Measurements from ENCODE around the gene CCDC80. TPM values are rescaled to one million over a fixed set of nuclear protein-coding genes. Genes with fewer than 3 reads are reported as not detected.

The CCDC80 gene
- total and polyA plus RNA-seq, 2 experiments from 2014 or later: 27.1 to 83.5 TPM

DNA sequence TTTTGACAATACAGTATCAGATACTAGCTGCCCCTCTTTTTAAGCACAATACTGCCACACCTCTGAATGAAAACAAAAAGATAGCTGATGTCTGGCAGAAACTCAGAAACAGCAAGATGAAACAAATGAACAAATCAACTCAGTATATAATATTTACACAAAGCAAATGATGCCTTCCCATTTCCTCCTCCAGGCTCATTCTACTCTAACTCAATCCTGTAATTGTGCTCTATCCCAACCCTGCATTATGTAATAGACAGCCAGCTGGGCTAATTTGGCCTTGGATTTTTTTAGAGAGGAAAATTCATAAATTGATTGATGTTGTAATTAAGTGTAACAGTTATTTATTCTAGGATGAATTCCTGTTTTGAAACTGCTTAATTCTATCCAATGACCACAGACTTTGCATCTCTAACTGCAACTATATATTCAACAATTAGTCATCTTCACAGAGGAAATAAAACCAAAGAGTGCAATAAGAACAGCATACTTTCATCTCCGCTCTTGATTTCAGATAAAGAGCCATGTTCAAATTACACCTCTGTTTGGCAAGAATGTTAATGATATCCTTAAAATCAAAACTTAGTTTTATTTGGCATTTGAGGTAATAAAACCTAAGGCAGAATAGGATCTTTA lies 85.3 kb downstream of the CCDC80 start:
- H3K4me2 ChIP-seq: no peak overlapping the region
- 97% methylated on average over 1 of the region's 1 CpG for WGBS (ENCODE audit: low lambda C conversion rate, missing lambda C conversion rate)
- DNase-seq (ENCODE audit: low spot score): no peak
- H4K20me1 ChIP-seq (ENCODE audit: insufficient read depth, poor library complexity, severe bottlenecking): peaks cover 6% of the 10 kb centered on the region
- no peaks in the 10 kb centered on the region for H3K27me3 ChIP-seq
- no peaks in the 10 kb centered on the region for H3K36me3 ChIP-seq (replicated peaks; ENCODE audit: insufficient read depth, low read depth)
- no peaks in the 10 kb centered on the region for H3K9me3 ChIP-seq (ENCODE audit: low read depth)
- H3K27ac ChIP-seq: no peak overlapping the region
- no peak for TF ChIP-seq EZH2phosphoT487 (IDR thresholded peaks at IDR 0.05; ENCODE audit: low read depth, severe bottlenecking, unreplicated experiment)
- TF ChIP-seq EZH2 (IDR thresholded peaks at IDR 0.05; ENCODE audit: borderline replicate concordance): no peak
- no peak for TF ChIP-seq CTCF (IDR thresholded peaks at IDR 0.05; ENCODE audit: poor library complexity)
- H3K4me3 ChIP-seq: no peak overlapping the region
- H2AFZ ChIP-seq: no peak overlapping the region
- peaks cover 76% of the 10 kb centered on the region for H3K79me2 ChIP-seq
- no peaks in the 10 kb centered on the region for H3K9me2 ChIP-seq (replicated peaks; ENCODE audit: insufficient read depth)
- peaks cover 14% of the 10 kb centered on the region for H3K4me1 ChIP-seq (ENCODE audit: insufficient read depth)

DNA sequence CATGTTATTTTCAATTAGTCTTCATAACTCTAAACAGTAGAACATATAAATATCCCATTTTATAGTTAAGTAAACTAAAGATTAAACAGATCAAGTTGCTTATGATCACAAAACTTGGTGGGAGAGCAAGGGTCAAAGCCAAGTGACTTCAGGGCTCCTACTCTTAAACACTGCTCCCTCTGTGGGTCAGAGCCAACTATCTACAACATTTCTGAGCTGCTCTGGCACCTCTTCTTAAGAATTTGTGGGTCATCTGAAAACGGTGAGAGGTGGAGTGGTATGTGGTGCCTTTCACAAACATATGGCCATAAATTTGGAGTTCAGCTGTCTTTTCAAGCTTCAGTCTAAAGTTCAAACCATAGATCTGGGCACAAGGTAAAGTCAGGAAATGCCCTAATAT lies 90.1 kb downstream of the CCDC80 start:
- no peak overlapping the region for H3K4me2 ChIP-seq
- no peak for DNase-seq (ENCODE audit: low spot score)
- H3K27me3 ChIP-seq: no peaks in the 10 kb centered on the region
- H3K79me2 ChIP-seq: peaks cover 37% of the 10 kb centered on the region
- H2AFZ ChIP-seq: no peak overlapping the region
- H3K27ac ChIP-seq: no peak overlapping the region
- no peaks in the 10 kb centered on the region for H3K9me2 ChIP-seq (replicated peaks; ENCODE audit: insufficient read depth)
- no peaks in the 10 kb centered on the region for H3K9me3 ChIP-seq (ENCODE audit: low read depth)
- no peaks in the 10 kb centered on the region for H3K36me3 ChIP-seq (replicated peaks; ENCODE audit: insufficient read depth, low read depth)
- WGBS (ENCODE audit: low lambda C conversion rate, missing lambda C conversion rate): 35% methylated on average over 1 of the region's 1 CpG
- peaks cover 6% of the 10 kb centered on the region for H4K20me1 ChIP-seq (ENCODE audit: insufficient read depth, poor library complexity, severe bottlenecking)
- no peak overlapping the region for H3K4me3 ChIP-seq
- H3K4me1 ChIP-seq (ENCODE audit: insufficient read depth): no peaks in the 10 kb centered on the region
- no peak for TF ChIP-seq EZH2phosphoT487 (IDR thresholded peaks at IDR 0.05; ENCODE audit: low read depth, severe bottlenecking, unreplicated experiment)

Other genes starting within 250 kb of the CCDC80 start
- not detected in 2 replicates for gene BTLA, start 141.7 kb downstream of the CCDC80 start, total RNA-seq
- gene BTLA, start 141.7 kb downstream of the CCDC80 start, polyA plus RNA-seq: not detected in 2 replicates
- 33.7 and 40.7 TPM in 2 replicates for gene ATG3, start 79.2 kb downstream of the CCDC80 start, total RNA-seq
- 60.2 and 62.5 TPM in 2 replicates for gene ATG3, start 79.2 kb downstream of the CCDC80 start, polyA plus RNA-seq
- gene SLC35A5, start 79.1 kb downstream of the CCDC80 start, total RNA-seq: 52.9 and 56.8 TPM in 2 replicates
- 30.5 and 30.8 TPM in 2 replicates for gene SLC35A5, start 79.1 kb downstream of the CCDC80 start, polyA plus RNA-seq
- not detected in 2 replicates for gene CD200R1L, start 205.7 kb upstream of the CCDC80 start, total RNA-seq
- not detected in 2 replicates for gene CD200R1L, start 205.7 kb upstream of the CCDC80 start, polyA plus RNA-seq

Measured in hepatocyte (in vitro differentiated cells).